Esophagus squamous epithelium (tissue), 5 donors: Measurements from ENCODE around the gene EGLN1. TPM values are rescaled to one million over a fixed set of nuclear protein-coding genes. Genes with fewer than 3 reads are reported as not detected.

ENCODE experiments used
- DNase-seq: peaks from one replicate; lab custom pipeline; 2025; lab: John Stamatoyannopoulos, UW
- H3K27ac ChIP-seq, 4 donors: fragments of 200-600 bp; sonication (generic); one replicate each; pipeline ENCODE4 v1.5.1; 2016 to 2019; ENCODE audit warnings: mild to moderate bottlenecking in 1 of 4
- H3K27me3 ChIP-seq, 4 donors: fragments of 200-600 bp; sonication (generic); 1 replicate in 3 of 4; 2 replicates in 1 of 4; pipeline versions ENCODE4 v1.5.1 to v1.6.0; 2017 to 2021; ENCODE audit warnings: antibody characterized with exemption in 1 of 4
- H3K36me3 ChIP-seq, 3 donors: fragments of 200-600 bp; sonication (generic); one replicate each; pipeline ENCODE4 v1.5.1; 2016 to 2019
- H3K4me1 ChIP-seq, 3 donors: fragments of 200-600 bp; sonication (generic); one replicate each; pipeline ENCODE4 v1.5.1; 2017 to 2019
- H3K4me3 ChIP-seq, 4 donors: fragments of 200-600 bp; sonication (generic); 1 replicate in 3 of 4; 2 replicates in 1 of 4; pipeline ENCODE4 v1.5.1; 2016 to 2019; ENCODE audit warnings: mild to moderate bottlenecking in 2 of 4, moderate library complexity in 1 of 4
- H3K9me3 ChIP-seq, 3 donors: fragments of 200-600 bp; sonication (generic); one replicate each; pipeline ENCODE4 v1.5.1; 2016 to 2019
- CTCF ChIP-seq, 6 experiments: fragments of 450-650 bp in 4 of 6; fragments of 200-600 bp in 2 of 6; sonication (generic) in 2 of 6; IDR thresholded peaks; one replicate each; pipeline ENCODE4 v1.5.1; 2016 to 2019; ENCODE audit warnings: antibody characterized with exemption in 6 of 6, mild to moderate bottlenecking in 4 of 6, moderate library complexity in 4 of 6
- POLR2A ChIP-seq, 4 donors: fragments of 450-650 bp; IDR thresholded peaks; one replicate each; pipeline ENCODE4 v1.6.1; 2017; ENCODE audit warnings: antibody characterized with exemption in 4 of 4, mild to moderate bottlenecking in 4 of 4, moderate library complexity in 3 of 4
- WGBS, 2 donors: methylation state at CpG; one replicate each; pipeline ENCODE4 v1.1.5; 2018; 5-methylcytosine and 5-hydroxymethylcytosine counted together
- intact Hi-C: fragments of 100-400 bp; cut with DNase I; formaldehyde crosslinking; loops from one replicate; pipeline ENCODE4 v1.15.0; 2022
- total RNA-seq, 4 donors: library from RNA; depleted of rRNA; stranded (reverse); fragments of >200 nt; gene quantifications; one replicate each; pipeline ENCODE4 v1.1.0, GENCODE V29; 2016
- donor health status: DM: yes; HTN: yes; CAD: no.

EGLN1 gene
- total RNA-seq, 4 donors from 2014 or later = 21.8 to 36.0 (median 28.7) TPM

- no peak for DNase-seq
- no peaks in the 10 kb centered on the region for H3K36me3 ChIP-seq
- H3K27me3 ChIP-seq = no peaks in the 10 kb centered on the region
- intact Hi-C loops = loop anchor here (10.0 kb wide), 1 partner anchor 53 kb away; no protein-coding TSS in a partner anchor
- H3K4me1 ChIP-seq = no peaks in the 10 kb centered on the region
- TF ChIP-seq CTCF (IDR thresholded peaks at IDR 0.05) = no peak
- no peak for TF ChIP-seq POLR2A (IDR thresholded peaks at IDR 0.05)
- 84 to 91% methylated on average over 15 to 24 of the region's 44 CpGs for WGBS, 2 donors
- no peaks in the 10 kb centered on the region for H3K9me3 ChIP-seq
- no peak overlapping the region for H3K27ac ChIP-seq
- H3K4me3 ChIP-seq = no peak overlapping the region
These were observed 104.6 kb downstream of the EGLN1 start for GRCh38 chr1:231317306-231318014.

GRCh38 chr1:231315887-231316286 lies 106.2 kb downstream of the EGLN1 start:
- Histone ChIP-seq H3K4me1 (no peaks in the 10 kb centered on the region), H3K27ac (no peak overlapping the region), H3K27me3 (no peaks in the 10 kb centered on the region), H3K4me3 (no peak overlapping the region), H3K9me3 (no peaks in the 10 kb centered on the region), H3K36me3 (no peaks in the 10 kb centered on the region)
- intact Hi-C loops = loop anchor here (10.0 kb wide), 1 partner anchor 51 kb away; no protein-coding TSS in a partner anchor
- WGBS, 2 donors = 38 to 42% methylated on average over 11 of the region's 11 CpGs
- TF ChIP-seq CTCF (IDR thresholded peaks at IDR 0.05) (peak in 3 of 6 experiments; percentile 18 to 47 (median 34)), POLR2A (IDR thresholded peaks at IDR 0.05) (no peak)
- no peak for DNase-seq

Other genes starting within 250 kb of the EGLN1 start
- gene GNPAT, start 181.1 kb downstream of the EGLN1 start, total RNA-seq = 10 to 100 TPM; 14.9 to 44.0 (median 25.2) TPM
- 10 to 100 TPM; 10.6 to 12.8 (median 11.7) TPM for gene EXOC8, start 84.4 kb downstream of the EGLN1 start, total RNA-seq
- gene SPRTN, start 84.0 kb downstream of the EGLN1 start, total RNA-seq = 10 to 100 TPM; 10.9 to 22.9 (median 16.9) TPM
- gene TSNAX, start 106.4 kb upstream of the EGLN1 start, total RNA-seq = 10 to 100 TPM; 11.6 to 28.4 (median 22.3) TPM
- gene DISC1, start 204.5 kb upstream of the EGLN1 start, total RNA-seq = 10 to 100 TPM in 1 of 4 donors, 1 to 10 TPM in 3; 3.3 to 11.4 (median 4.2) TPM